SU-DHL-6 (cell line): Measurements from ENCODE around the gene ZFAND3.

Source experiments
- EZH2phosphoT487 ChIP-seq: fragments of 200-600 bp; sonication (generic), shearing (Covaris generic); conservative IDR thresholded peaks from 2 replicates; pipeline ENCODE4 v1.6.1; 2018; ENCODE audit warnings: mild to moderate bottlenecking, antibody characterized with exemption, low read length, moderate library complexity, mixed read lengths
- TF ChIP-seq, protein P1 (sequence below): fragments of 200-600 bp; sonication (generic); IDR thresholded peaks from one replicate; pipeline ENCODE4 v1.5.1; 2017; ENCODE audit warnings: antibody characterized with exemption, mild to moderate bottlenecking, low read length, moderate library complexity; ENCODE audit not compliant: insufficient read depth, poor library complexity, severe bottlenecking

DNA sequence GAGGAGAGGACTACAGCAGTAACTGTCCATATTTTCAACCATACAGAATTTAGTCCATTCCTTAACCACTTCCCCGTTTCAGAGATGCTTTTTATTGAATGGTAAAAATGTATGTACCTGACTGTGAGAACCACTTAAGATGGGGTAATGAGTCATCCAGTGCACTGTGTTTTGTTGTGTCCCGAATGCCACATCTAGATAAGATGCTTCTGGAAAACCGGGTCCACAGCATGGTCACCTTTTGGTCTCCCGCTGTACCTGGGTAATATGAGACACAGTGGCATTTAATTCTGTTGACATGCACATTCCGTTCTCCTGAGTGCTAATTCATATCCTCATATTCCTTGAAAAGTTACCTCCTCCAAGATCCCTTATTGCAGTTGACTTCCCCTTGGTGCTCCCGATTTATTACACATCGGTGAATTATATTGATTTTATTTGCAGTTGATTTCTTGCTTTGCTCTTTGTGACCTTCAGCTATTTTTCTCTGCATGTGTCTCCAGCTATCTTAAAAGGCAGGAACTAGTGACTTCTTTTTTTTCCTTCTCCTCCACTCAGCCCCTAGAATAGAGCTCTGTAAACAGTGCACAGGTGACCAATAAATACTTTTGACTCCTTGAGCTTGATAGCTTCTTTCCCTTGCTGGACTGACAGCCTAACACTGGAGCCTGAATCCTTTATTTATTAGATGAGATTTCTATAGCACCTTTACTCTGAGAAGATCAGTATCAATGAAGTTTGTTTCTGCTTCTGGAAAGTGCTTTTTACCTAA lies 314.6 kb downstream of the ZFAND3 start:
- no peak for TF ChIP-seq EZH2phosphoT487
- TF ChIP-seq, protein P1, sequence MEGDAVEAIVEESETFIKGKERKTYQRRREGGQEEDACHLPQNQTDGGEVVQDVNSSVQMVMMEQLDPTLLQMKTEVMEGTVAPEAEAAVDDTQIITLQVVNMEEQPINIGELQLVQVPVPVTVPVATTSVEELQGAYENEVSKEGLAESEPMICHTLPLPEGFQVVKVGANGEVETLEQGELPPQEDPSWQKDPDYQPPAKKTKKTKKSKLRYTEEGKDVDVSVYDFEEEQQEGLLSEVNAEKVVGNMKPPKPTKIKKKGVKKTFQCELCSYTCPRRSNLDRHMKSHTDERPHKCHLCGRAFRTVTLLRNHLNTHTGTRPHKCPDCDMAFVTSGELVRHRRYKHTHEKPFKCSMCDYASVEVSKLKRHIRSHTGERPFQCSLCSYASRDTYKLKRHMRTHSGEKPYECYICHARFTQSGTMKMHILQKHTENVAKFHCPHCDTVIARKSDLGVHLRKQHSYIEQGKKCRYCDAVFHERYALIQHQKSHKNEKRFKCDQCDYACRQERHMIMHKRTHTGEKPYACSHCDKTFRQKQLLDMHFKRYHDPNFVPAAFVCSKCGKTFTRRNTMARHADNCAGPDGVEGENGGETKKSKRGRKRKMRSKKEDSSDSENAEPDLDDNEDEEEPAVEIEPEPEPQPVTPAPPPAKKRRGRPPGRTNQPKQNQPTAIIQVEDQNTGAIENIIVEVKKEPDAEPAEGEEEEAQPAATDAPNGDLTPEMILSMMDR: no peak
